B cell (primary cell): ENCODE results near the gene SKP1. TPM values are rescaled to one million over a fixed set of nuclear protein-coding genes. Genes with fewer than 3 reads are reported as not detected.

ENCODE experiments used
- ATAC-seq: fragments of 200-7000 bp; cut with Tn5 transposase; one replicate; pipeline ENCODE4 v1.10.0; 2021; ENCODE audit warnings: low read depth, mild to moderate bottlenecking, moderate number of reproducible peaks, moderate library complexity
- CTCF ChIA-PET: fragments of 350-600 bp; sonication (Branson Sonifier 250); formaldehyde crosslinking; loops from one replicate; lab custom pipeline; 2021; ENCODE audit warnings: antibody characterized with exemption, inconsistent platforms; lab: Charles Lee
- POLR2A ChIA-PET: fragments of 350-600 bp; sonication (Branson Sonifier 250); formaldehyde crosslinking; loops from one replicate; lab custom pipeline; 2021; ENCODE audit warnings: antibody characterized with exemption; lab: Charles Lee
- DNase-seq: peaks from one replicate; pipeline ENCODE4 v3.0.0; 2013
- H2AFZ ChIP-seq: 2 replicates; pipeline ENCODE4 v1.6.1; 2012; ENCODE audit warnings: mild to moderate bottlenecking, low read depth, low read length; ENCODE audit not compliant: insufficient read depth, poor library complexity, severe bottlenecking
- H3K27ac ChIP-seq, 2 donors: 1 replicate in 1 of 2; 2 replicates in 1 of 2; pipeline ENCODE4 v1.5.1; 2012 to 2013; ENCODE audit warnings: low read length in 2 of 2, mild to moderate bottlenecking in 2 of 2, moderate library complexity in 1 of 2
- H3K27me3 ChIP-seq, 4 experiments: fragments of 200-600 bp in 1 of 4; sonication (generic) in 1 of 4; replicated peaks in 1 of 4; 1 replicate in 2 of 4; 2 replicates in 2 of 4; pipeline versions ENCODE4 v1.6.1 to v1.7.0; 2013 to 2016; ENCODE audit warnings: low read length in 3 of 4, mild to moderate bottlenecking in 2 of 4, mixed read lengths in 1 of 4, moderate library complexity in 1 of 4; ENCODE audit not compliant: insufficient read depth in 4 of 4, control insufficient read depth in 3 of 4; ENCODE audit errors: control extremely low read depth in 1 of 4
- H3K36me3 ChIP-seq, 2 experiments: replicated peaks in 1 of 2; 1 replicate in 1 of 2; 2 replicates in 1 of 2; pipeline versions ENCODE4 v1.6.1 to v1.7.1; 2013; ENCODE audit warnings: low read length in 1 of 2; ENCODE audit not compliant: insufficient read depth in 2 of 2, control insufficient read depth in 1 of 2; ENCODE audit errors: control extremely low read depth in 1 of 2, extremely low read depth in 1 of 2
- H3K4me1 ChIP-seq, 2 donors: fragments of 200-600 bp in 1 of 2; sonication (generic) in 1 of 2; 1 replicate in 1 of 2; 2 replicates in 1 of 2; pipeline versions ENCODE4 v1.5.1 to v1.6.1; 2013 to 2017; ENCODE audit warnings: low read length in 2 of 2; ENCODE audit not compliant: control insufficient read depth in 2 of 2, insufficient read depth in 2 of 2
- H3K4me2 ChIP-seq: replicated peaks from 2 replicates; pipeline ENCODE3; 2012; ENCODE audit warnings: mild to moderate bottlenecking, low read depth, low read length; ENCODE audit not compliant: poor library complexity, severe bottlenecking
- H3K4me3 ChIP-seq, 5 experiments: fragments of 200-600 bp in 1 of 5; sonication (generic) in 1 of 5; 1 replicate in 3 of 5; 2 replicates in 2 of 5; pipeline versions ENCODE4 v1.5.1 to v1.7.0; 2011 to 2016; ENCODE audit warnings: low read length in 4 of 5, mild to moderate bottlenecking in 4 of 5, low read depth in 2 of 5, control low read depth in 1 of 5, moderate library complexity in 1 of 5; ENCODE audit not compliant: insufficient read depth in 1 of 5; ENCODE audit errors: control extremely low read depth in 1 of 5, extremely low read depth in 1 of 5
- H3K79me2 ChIP-seq: fragments of 200-600 bp; sonication (generic); one replicate; pipeline ENCODE4 v1.6.0; 2016; ENCODE audit warnings: low read length; ENCODE audit not compliant: control insufficient read depth, insufficient read depth
- H3K9ac ChIP-seq: fragments of 200-600 bp; sonication (generic); 2 replicates; pipeline ENCODE4 v1.6.1; 2017; ENCODE audit warnings: mild to moderate bottlenecking, low read length, moderate library complexity
- H3K9me3 ChIP-seq, 3 donors: one replicate each; pipeline versions ENCODE4 v1.6.1 to v1.7.1; 2013; ENCODE audit warnings: low read length in 2 of 3; ENCODE audit not compliant: control insufficient read depth in 2 of 3, insufficient read depth in 1 of 3; ENCODE audit errors: control extremely low read depth in 1 of 3
- H4K20me1 ChIP-seq: 2 replicates; pipeline ENCODE4 v1.6.0; 2012; ENCODE audit warnings: mild to moderate bottlenecking, low read length; ENCODE audit not compliant: insufficient read depth, control insufficient read depth, poor library complexity, severe bottlenecking
- H3K27ac Mint-ChIP-seq: one replicate; pipeline ENCODE4 v1.8.0; 2021; ENCODE audit warnings: mixed read lengths
- H3K27me3 Mint-ChIP-seq: one replicate; pipeline ENCODE4 v1.8.0; 2021; ENCODE audit warnings: mixed read lengths
- H3K4me1 Mint-ChIP-seq: one replicate; pipeline ENCODE4 v1.8.0; 2021; ENCODE audit warnings: mixed read lengths
- H3K4me3 Mint-ChIP-seq: one replicate; pipeline ENCODE4 v1.8.0; 2021; ENCODE audit warnings: mixed read lengths
- H3K9me3 Mint-ChIP-seq: one replicate; pipeline ENCODE4 v1.8.0; 2022; ENCODE audit warnings: mixed read lengths; ENCODE audit not compliant: insufficient read depth
- EZH2 ChIP-seq: IDR thresholded peaks from 2 replicates; pipeline ENCODE4 v1.6.1; 2012; ENCODE audit warnings: borderline replicate concordance, low read depth, mild to moderate bottlenecking, moderate library complexity, low read length; ENCODE audit not compliant: insufficient read depth, poor library complexity, severe bottlenecking
- WGBS: methylation state at CpG from one replicate; pipeline ENCODE4 v1.1.5; 2013; ENCODE audit warnings: missing lambda C conversion rate; ENCODE audit not compliant: insufficient coverage; 5-methylcytosine and 5-hydroxymethylcytosine counted together
- intact Hi-C: fragments of 100-400 bp; cut with micrococcal nuclease; formaldehyde crosslinking; loops from one replicate; pipeline ENCODE4 v1.10.0; 2022
- polyA plus RNA-seq: library from polyadenylated mRNA; depleted of rRNA; stranded (reverse); fragments of >200 nt; gene quantifications from 2 replicates; pipeline ENCODE4 v1.2.3, GENCODE V29; 2012
- total RNA-seq, 2 donors: library from RNA; stranded (reverse); fragments of 120-200 nt in 1 of 2; gene quantifications; 1 replicate in 1 of 2; 2 replicates in 1 of 2; pipeline versions ENCODE4 v1.2.3 to v1.2.4, GENCODE V29; 2013 to 2022
- TF ChIP-seq, protein P1 (sequence below): fragments of 200-600 bp; IDR thresholded peaks from one replicate; pipeline ENCODE4 v1.8.0; 2022; ENCODE audit warnings: antibody characterized with exemption, mild to moderate bottlenecking

The SKP1 gene
- total and polyA plus RNA-seq, 2 donors (not counting 1 experiment from before 2014, with no cell fraction given), result 108 to 186 TPM

DNA sequence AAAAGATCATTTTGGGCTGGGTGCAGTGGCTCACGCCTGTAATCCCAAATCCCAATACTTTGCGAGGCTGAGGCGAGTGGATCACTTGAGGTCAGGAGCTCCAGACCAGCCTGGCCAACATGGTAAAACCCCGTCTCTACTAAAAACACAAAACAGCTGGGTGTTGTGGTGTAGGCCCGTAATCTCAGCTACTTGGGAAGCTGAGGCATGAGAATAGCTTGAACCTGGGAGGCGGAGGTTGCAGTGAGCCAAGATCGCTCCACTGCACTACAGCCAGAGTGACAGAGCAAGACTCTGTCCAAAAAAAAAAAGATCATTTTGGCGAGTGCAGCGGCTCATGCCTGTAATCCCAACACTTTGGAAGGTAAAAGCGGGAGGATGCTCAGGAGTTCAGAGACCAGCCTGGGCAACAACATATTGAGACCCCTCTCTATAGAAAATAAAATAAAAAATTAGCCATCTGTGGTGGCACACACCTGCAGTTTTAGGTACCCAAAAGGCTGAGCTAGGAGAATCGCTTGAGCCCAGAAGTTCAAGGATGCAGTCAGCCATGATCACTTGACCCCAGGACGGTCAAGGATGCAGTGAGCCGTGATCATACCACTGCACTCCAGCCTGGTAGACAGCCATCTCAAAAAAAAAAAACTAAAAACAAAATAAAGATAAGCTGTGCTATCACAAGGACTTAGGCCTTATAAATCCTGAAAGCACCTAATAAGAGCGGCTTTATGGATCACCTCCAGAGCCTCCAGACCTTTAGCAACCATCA lies 32.9 kb upstream of the SKP1 start:
- no peaks in the 10 kb centered on the region for H3K9me3 ChIP-seq
- H3K9ac ChIP-seq, result no peak overlapping the region
- DNase-seq (no peak), ATAC-seq (no peak)
- intact Hi-C loops, result no loop called here
- no peak overlapping the region for H2AFZ ChIP-seq
- no peak overlapping the region for H3K27ac ChIP-seq
- H3K4me1 ChIP-seq, result peaks cover 16% of the 10 kb centered on the region in 2 donors
- TF ChIP-seq, protein P1, sequence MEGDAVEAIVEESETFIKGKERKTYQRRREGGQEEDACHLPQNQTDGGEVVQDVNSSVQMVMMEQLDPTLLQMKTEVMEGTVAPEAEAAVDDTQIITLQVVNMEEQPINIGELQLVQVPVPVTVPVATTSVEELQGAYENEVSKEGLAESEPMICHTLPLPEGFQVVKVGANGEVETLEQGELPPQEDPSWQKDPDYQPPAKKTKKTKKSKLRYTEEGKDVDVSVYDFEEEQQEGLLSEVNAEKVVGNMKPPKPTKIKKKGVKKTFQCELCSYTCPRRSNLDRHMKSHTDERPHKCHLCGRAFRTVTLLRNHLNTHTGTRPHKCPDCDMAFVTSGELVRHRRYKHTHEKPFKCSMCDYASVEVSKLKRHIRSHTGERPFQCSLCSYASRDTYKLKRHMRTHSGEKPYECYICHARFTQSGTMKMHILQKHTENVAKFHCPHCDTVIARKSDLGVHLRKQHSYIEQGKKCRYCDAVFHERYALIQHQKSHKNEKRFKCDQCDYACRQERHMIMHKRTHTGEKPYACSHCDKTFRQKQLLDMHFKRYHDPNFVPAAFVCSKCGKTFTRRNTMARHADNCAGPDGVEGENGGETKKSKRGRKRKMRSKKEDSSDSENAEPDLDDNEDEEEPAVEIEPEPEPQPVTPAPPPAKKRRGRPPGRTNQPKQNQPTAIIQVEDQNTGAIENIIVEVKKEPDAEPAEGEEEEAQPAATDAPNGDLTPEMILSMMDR, result no peak
- TF ChIP-seq EZH2, result no peak
- ChIA-PET CTCF (interaction anchor here (0.6 to 1.6 kb wide), 4 partner anchors 11 to 69 kb away, joined by 3 to 6 read pairs (median 3); partner anchors contain the start of gene PPP2CA), POLR2A (interaction anchor here (0.6 kb wide), 1 partner anchor 20 kb away, joined by 3 read pairs; no protein-coding TSS in a partner anchor)
- H3K4me1 Mint-ChIP-seq, result peaks cover 63% of the 10 kb centered on the region
- 90% methylated on average over 6 of the region's 14 CpGs for WGBS
- no peak overlapping the region for H3K27ac Mint-ChIP-seq
- H3K27me3 ChIP-seq, result no peaks in the 10 kb centered on the region
- H3K27me3 Mint-ChIP-seq, result no peaks in the 10 kb centered on the region
- H3K4me3 ChIP-seq, result no peak overlapping the region
- H3K9me3 Mint-ChIP-seq, result no peaks in the 10 kb centered on the region
- H3K79me2 ChIP-seq, result peaks cover 98% of the 10 kb centered on the region
- H4K20me1 ChIP-seq, result peaks cover 98% of the 10 kb centered on the region
- no peak overlapping the region for H3K4me3 Mint-ChIP-seq
- H3K4me2 ChIP-seq, result no peak overlapping the region
- peaks cover 0 to 21% of the 10 kb centered on the region in 2 experiments for H3K36me3 ChIP-seq

DNA sequence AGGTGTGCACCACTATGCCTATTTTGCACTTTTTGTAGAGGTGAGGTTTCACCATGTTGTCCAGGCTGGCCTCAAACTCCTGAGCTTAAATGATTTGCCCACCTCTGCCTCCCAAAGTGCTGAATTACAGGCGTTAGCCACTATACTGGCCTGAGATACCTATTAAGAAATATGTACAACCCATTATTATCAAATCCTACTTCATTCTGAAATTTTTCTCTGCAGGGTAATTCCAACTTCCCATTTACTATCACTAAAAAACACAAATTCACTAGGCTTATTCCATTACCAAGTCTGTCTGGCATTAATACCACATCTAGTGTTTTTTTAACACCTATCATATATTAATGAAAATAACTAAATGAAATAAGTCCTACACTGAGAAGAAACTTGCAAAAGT lies 30.9 kb upstream of the SKP1 start:
- TF ChIP-seq, protein P1, result no peak
- no peak for TF ChIP-seq EZH2
- no peak for ATAC-seq
- DNase-seq, result no peak
- H3K27me3 Mint-ChIP-seq, result no peaks in the 10 kb centered on the region
- no peak overlapping the region for H3K4me3 Mint-ChIP-seq
- Histone ChIP-seq H3K9ac (no peak overlapping the region), H3K4me1 (peaks cover 9 to 12% of the 10 kb centered on the region in 2 donors), H3K27ac (no peak overlapping the region), H3K9me3 (no peaks in the 10 kb centered on the region), H3K27me3 (no peaks in the 10 kb centered on the region), H2AFZ (no peak overlapping the region), H3K4me3 (no peak overlapping the region), H3K36me3 (peaks cover 1 to 36% of the 10 kb centered on the region in 2 experiments), H3K4me2 (no peak overlapping the region), H4K20me1 (peaks cover 98% of the 10 kb centered on the region), H3K79me2 (peaks cover 90% of the 10 kb centered on the region)
- ChIA-PET POLR2A (no interaction called here), CTCF (interaction anchor here (1.6 kb wide), 1 partner anchor 13 kb away, joined by 6 read pairs; no protein-coding TSS in a partner anchor)
- intact Hi-C loops, result no loop called here
- H3K9me3 Mint-ChIP-seq, result no peaks in the 10 kb centered on the region
- H3K4me1 Mint-ChIP-seq, result peaks cover 51% of the 10 kb centered on the region
- 100% methylated on average over 1 of the region's 1 CpG for WGBS
- H3K27ac Mint-ChIP-seq, result no peak overlapping the region
